GM23338 (cell line): ENCODE data around the gene COL25A1. TPM values are rescaled to one million over a fixed set of nuclear protein-coding genes. Genes with fewer than 3 reads are reported as not detected.
A peak's percentile ranks its signal among the peaks of the same experiment; 100 is the strongest.

Experiments
- ATAC-seq: fragments of 200-7000 bp; cut with Tn5 transposase; 3 replicates; pipeline ENCODE4 v1.9.1; 2020
- DNase-seq: peaks from one replicate; pipeline ENCODE4 v3.0.0-alpha.2; 2015; ENCODE audit warnings: low spot score
- H2AFZ ChIP-seq: fragments of 200-600 bp; sonication (generic); 2 replicates; pipeline ENCODE4 v1.8.0; 2016; ENCODE audit warnings: antibody characterized with exemption, mild to moderate bottlenecking, moderate library complexity
- H3F3A ChIP-seq: fragments of 200-600 bp; sonication (generic); replicated peaks from 2 replicates; pipeline ENCODE4 v1.8.0; 2017; ENCODE audit warnings: antibody characterized with exemption, mixed run types, low read depth
- H3K27ac ChIP-seq: fragments of 200-600 bp; sonication (generic); 2 replicates; pipeline ENCODE4 v1.6.1; 2016; ENCODE audit warnings: low read depth
- H3K27me3 ChIP-seq: fragments of 200-600 bp; sonication (generic); 2 replicates; pipeline ENCODE4 v1.8.0; 2016; ENCODE audit warnings: mild to moderate bottlenecking, mixed run types, moderate library complexity; ENCODE audit not compliant: insufficient read depth
- H3K36me3 ChIP-seq: fragments of 200-600 bp; sonication (generic); 2 replicates; pipeline ENCODE4 v1.8.0; 2016; ENCODE audit warnings: mild to moderate bottlenecking; ENCODE audit not compliant: insufficient read depth
- H3K4me1 ChIP-seq: fragments of 200-600 bp; sonication (generic); 2 replicates; pipeline ENCODE4 v1.8.0; 2016; ENCODE audit warnings: mild to moderate bottlenecking, moderate library complexity; ENCODE audit not compliant: insufficient read depth
- H3K4me2 ChIP-seq: fragments of 200-600 bp; sonication (generic); 2 replicates; pipeline ENCODE4 v1.7.1; 2017; ENCODE audit warnings: mixed run types
- H3K4me3 ChIP-seq: fragments of 200-600 bp; sonication (generic); 2 replicates; pipeline ENCODE4 v1.6.1; 2016; ENCODE audit warnings: mixed run types
- H3K79me2 ChIP-seq: fragments of 200-600 bp; sonication (generic); replicated peaks from 2 replicates; pipeline ENCODE4 v1.8.0; 2017; ENCODE audit warnings: mild to moderate bottlenecking; ENCODE audit not compliant: insufficient read depth
- H3K9me2 ChIP-seq: fragments of 200-600 bp; sonication (generic); 2 replicates; pipeline ENCODE4 v1.8.0; 2017; ENCODE audit not compliant: insufficient read depth
- H4K20me1 ChIP-seq: fragments of 200-600 bp; sonication (generic); replicated peaks from 2 replicates; pipeline ENCODE4 v1.8.0; 2017; ENCODE audit warnings: mild to moderate bottlenecking; ENCODE audit not compliant: insufficient read depth
- H3K27ac Mint-ChIP-seq: 2 replicates; pipeline ENCODE4 v1.8.0; 2020; ENCODE audit warnings: inconsistent platforms, mild to moderate bottlenecking, moderate library complexity, mixed read lengths
- H3K27me3 Mint-ChIP-seq: 3 replicates; pipeline ENCODE4 v1.8.0; 2022; ENCODE audit warnings: low read depth, mild to moderate bottlenecking, moderate library complexity, mixed read lengths, inconsistent platforms; ENCODE audit not compliant: insufficient read depth, poor library complexity
- H3K36me3 Mint-ChIP-seq: 3 replicates; pipeline ENCODE4 v1.8.0; 2021; ENCODE audit warnings: low read depth, mild to moderate bottlenecking, inconsistent platforms, moderate library complexity, mixed read lengths
- H3K4me1 Mint-ChIP-seq: 3 replicates; pipeline ENCODE4 v1.8.0; 2020; ENCODE audit warnings: mild to moderate bottlenecking, inconsistent platforms, mixed read lengths
- H3K4me3 Mint-ChIP-seq: 3 replicates; pipeline ENCODE4 v1.8.0; 2021; ENCODE audit warnings: moderate library complexity, mild to moderate bottlenecking, inconsistent platforms, mixed read lengths
- H3K9me3 Mint-ChIP-seq: 3 replicates; pipeline ENCODE4 v1.8.0; 2020; ENCODE audit warnings: moderate library complexity, mild to moderate bottlenecking, inconsistent platforms, mixed read lengths
- CTCF ChIP-seq, 2 experiments: fragments of 200-600 bp in 1 of 2; sonication (generic) in 1 of 2; conservative IDR thresholded peaks; 2 replicates each; pipeline versions ENCODE4 v1.5.1 to v1.6.1; 2016 to 2017; ENCODE audit warnings: antibody characterized with exemption in 2 of 2, low read depth in 2 of 2, mild to moderate bottlenecking in 2 of 2, moderate library complexity in 1 of 2
- ETS1 ChIP-seq: IDR thresholded peaks from 2 replicates; pipeline ENCODE4 v1.6.1; 2016; ENCODE audit warnings: antibody characterized with exemption
- EZH2phosphoT487 ChIP-seq: fragments of 200-600 bp; sonication (generic); IDR thresholded peaks from one replicate; pipeline ENCODE4 v1.8.1; 2018; ENCODE audit warnings: antibody characterized with exemption; ENCODE audit not compliant: unreplicated experiment
- JUNB ChIP-seq: IDR thresholded peaks from one replicate; pipeline ENCODE4 v1.6.1; 2016; ENCODE audit warnings: antibody characterized with exemption; ENCODE audit not compliant: unreplicated experiment
- NANOG ChIP-seq: IDR thresholded peaks from 2 replicates; pipeline ENCODE4 v1.6.1; 2016; ENCODE audit warnings: antibody characterized with exemption, borderline replicate concordance
- POLR2AphosphoS5 ChIP-seq: IDR thresholded peaks from 2 replicates; pipeline ENCODE4 v1.6.1; 2016; ENCODE audit warnings: antibody characterized with exemption, low read depth
- REST ChIP-seq: IDR thresholded peaks from one replicate; pipeline ENCODE4 v1.6.1; 2018; ENCODE audit warnings: antibody characterized with exemption; ENCODE audit not compliant: unreplicated experiment
- ZNF114 ChIP-seq: fragments of 250-450 bp; sonication (Bioruptor Pico); IDR thresholded peaks from 2 replicates; pipeline ENCODE4 v1.5.0; 2020; ENCODE audit warnings: mild to moderate bottlenecking, moderate library complexity
- ZNF331 ChIP-seq: fragments of 250-450 bp; sonication (Bioruptor Pico); IDR thresholded peaks from 2 replicates; pipeline ENCODE4 v1.5.0; 2020; ENCODE audit warnings: low read depth, mild to moderate bottlenecking, moderate library complexity
- ZNF462 ChIP-seq: fragments of 250-450 bp; sonication (Bioruptor Pico); IDR thresholded peaks from 2 replicates; pipeline ENCODE4 v1.5.0; 2020; ENCODE audit warnings: mild to moderate bottlenecking, moderate library complexity
- polyA plus RNA-seq: library from polyadenylated mRNA; unstranded; fragments of >200 nt; fragmentation: Nextera tagmentation; extraction: Ambion mirVana; gene quantifications from 2 replicates; pipeline ENCODE4 v1.2.1, GENCODE V29; 2016
- total RNA-seq: library from RNA; depleted of rRNA; stranded (reverse); fragments of >200 nt; shearing (Covaris generic); gene quantifications from 2 replicates; pipeline ENCODE4 v1.2.3, GENCODE V29; 2014

COL25A1 gene
- total and polyA plus RNA-seq, 2 experiments from 2014 or later, result 3.9 to 5.6 TPM

GRCh38 chr4:109148577-109149075 lies 153.8 kb downstream of the COL25A1 start:
- no peak for DNase-seq
- no peak overlapping the region for H3K4me2 ChIP-seq
- Mint-ChIP-seq H3K36me3 (no peaks in the 10 kb centered on the region), H3K9me3 (no peaks in the 10 kb centered on the region), H3K4me1 (peaks cover 18% of the 10 kb centered on the region), H3K4me3 (no peak overlapping the region), H3K27ac (no peak overlapping the region), H3K27me3 (no peaks in the 10 kb centered on the region)
- no peak overlapping the region for H2AFZ ChIP-seq
- no peak overlapping the region for H3K27ac ChIP-seq
- no peaks in the 10 kb centered on the region for H4K20me1 ChIP-seq
- TF ChIP-seq POLR2AphosphoS5 (no peak), EZH2phosphoT487 (no peak), ETS1 (no peak), REST (no peak), ZNF331 (CRISPR knock-in tag) (no peak)
- no peak for ATAC-seq
- H3K79me2 ChIP-seq, result no peaks in the 10 kb centered on the region
- H3F3A ChIP-seq, result no peaks in the 10 kb centered on the region
- no peaks in the 10 kb centered on the region for H3K36me3 ChIP-seq
- H3K9me2 ChIP-seq, result no peaks in the 10 kb centered on the region
- H3K4me1 ChIP-seq, result peaks cover 24% of the 10 kb centered on the region
- no peak overlapping the region for H3K4me3 ChIP-seq
- no peaks in the 10 kb centered on the region for H3K27me3 ChIP-seq

- DNase-seq (no peak), ATAC-seq (peak; percentile 67)
- H3K4me3 Mint-ChIP-seq, result no peak overlapping the region
- Histone ChIP-seq H3K9me2 (no peaks in the 10 kb centered on the region), H2AFZ (no peak overlapping the region), H3K4me2 (no peak overlapping the region), H3F3A (no peaks in the 10 kb centered on the region), H3K27ac (no peak overlapping the region), H4K20me1 (no peaks in the 10 kb centered on the region), H3K4me1 (peaks cover 24% of the 10 kb centered on the region), H3K4me3 (no peak overlapping the region), H3K36me3 (no peaks in the 10 kb centered on the region), H3K27me3 (no peaks in the 10 kb centered on the region), H3K79me2 (no peaks in the 10 kb centered on the region)
- peaks cover 18% of the 10 kb centered on the region for H3K4me1 Mint-ChIP-seq
- no peaks in the 10 kb centered on the region; the same call in 2 of the 3 replicates for H3K36me3 Mint-ChIP-seq
- no peak overlapping the region for H3K27ac Mint-ChIP-seq
- no peaks in the 10 kb centered on the region for H3K27me3 Mint-ChIP-seq
- TF ChIP-seq JUNB (no peak), NANOG (no peak), ZNF462 (CRISPR knock-in tag) (no peak), CTCF (conservative IDR thresholded peaks at IDR 0.05; ENCODE audit: low read depth in 2 of 2) (no peak), ZNF114 (CRISPR knock-in tag) (no peak)
- no peaks in the 10 kb centered on the region; the same call in 2 of the 3 replicates for H3K9me3 Mint-ChIP-seq
Measured at GRCh38 chr4:109147135-109147534, 155.3 kb downstream of the COL25A1 start.
